ENCODE results near the gene ZNF543.
"Not testable (repeated sequence)": the region's sequence is repeated elsewhere in the genome, so short reads cannot be mapped to it uniquely, and the experiment has no call there.

Gene ZNF543

GRCh38 chr19:57321751-57322150 is 1.5 kb downstream of the ZNF543 start:
- no peak for DNase-seq

DNA sequence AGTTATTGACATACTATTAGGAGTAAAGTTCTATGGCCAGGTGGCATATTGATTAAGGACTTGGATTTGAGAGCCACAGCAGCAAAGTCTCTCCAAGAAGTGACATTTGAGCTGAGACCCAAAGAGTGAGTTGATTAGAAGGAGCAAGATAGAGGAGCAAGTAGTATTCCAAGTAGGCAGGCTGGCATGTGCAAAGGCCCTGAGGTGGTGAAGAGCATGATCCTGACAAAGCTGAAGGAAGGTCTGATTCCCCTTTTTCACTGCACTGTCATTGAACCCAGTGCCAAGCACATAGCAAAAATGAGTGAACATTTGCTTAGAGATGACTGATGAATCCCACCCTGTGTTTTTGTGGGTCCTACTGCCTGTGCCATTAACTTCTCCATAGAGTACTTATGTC is 4.7 kb downstream of the ZNF543 start:
- DNase-seq = no peak

GRCh38 chr19:57327993-57328392 is 7.7 kb downstream of the ZNF543 start:
- no peak for DNase-seq

GRCh38 chr19:57334191-57334590 is 13.9 kb downstream of the ZNF543 start:
- no peak for DNase-seq

- no peak for DNase-seq
Observed at GRCh38 chr19:57338877-57339276, 18.6 kb downstream of the ZNF543 start.

DNA sequence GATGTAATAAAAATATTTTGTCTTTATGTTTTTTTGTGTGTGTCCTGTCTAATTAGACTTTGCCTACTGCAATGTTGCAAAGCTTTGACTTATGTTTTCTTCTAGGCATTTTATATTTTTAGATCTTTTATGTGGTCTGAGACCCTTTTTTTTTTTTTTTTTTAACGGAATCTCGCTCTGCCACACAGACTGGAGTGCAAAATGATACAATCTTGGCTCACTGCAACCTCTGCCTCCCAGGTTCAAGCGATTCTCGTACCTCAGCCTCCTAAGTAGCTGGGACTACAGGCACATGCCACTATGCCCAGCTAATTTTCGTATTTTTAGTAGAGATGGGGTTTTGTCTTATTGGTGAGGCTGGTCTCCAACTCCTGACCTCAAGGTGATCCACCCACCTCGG is 22.3 kb downstream of the ZNF543 start:
- DNase-seq = no peak

DNA sequence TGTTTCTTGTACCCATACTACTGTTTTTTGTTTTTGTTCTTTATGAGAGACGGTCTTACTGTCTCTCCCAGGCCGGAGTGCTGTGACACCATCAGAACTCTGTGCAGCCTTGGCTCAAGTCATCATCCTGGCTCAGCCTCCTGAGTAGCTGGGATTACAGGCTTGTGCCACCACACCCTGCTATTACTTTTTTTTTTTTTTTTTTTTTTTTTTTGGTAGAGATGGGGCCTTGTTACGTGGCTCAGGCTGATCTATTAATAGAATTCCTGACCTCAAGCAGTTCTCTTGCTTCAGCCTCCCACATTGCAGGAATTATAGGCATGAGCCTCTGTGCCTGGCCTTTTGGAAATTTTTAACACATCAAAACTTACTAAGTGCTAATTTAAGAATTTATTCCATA is 27.9 kb downstream of the ZNF543 start:
- DNase-seq = no peak

DNA sequence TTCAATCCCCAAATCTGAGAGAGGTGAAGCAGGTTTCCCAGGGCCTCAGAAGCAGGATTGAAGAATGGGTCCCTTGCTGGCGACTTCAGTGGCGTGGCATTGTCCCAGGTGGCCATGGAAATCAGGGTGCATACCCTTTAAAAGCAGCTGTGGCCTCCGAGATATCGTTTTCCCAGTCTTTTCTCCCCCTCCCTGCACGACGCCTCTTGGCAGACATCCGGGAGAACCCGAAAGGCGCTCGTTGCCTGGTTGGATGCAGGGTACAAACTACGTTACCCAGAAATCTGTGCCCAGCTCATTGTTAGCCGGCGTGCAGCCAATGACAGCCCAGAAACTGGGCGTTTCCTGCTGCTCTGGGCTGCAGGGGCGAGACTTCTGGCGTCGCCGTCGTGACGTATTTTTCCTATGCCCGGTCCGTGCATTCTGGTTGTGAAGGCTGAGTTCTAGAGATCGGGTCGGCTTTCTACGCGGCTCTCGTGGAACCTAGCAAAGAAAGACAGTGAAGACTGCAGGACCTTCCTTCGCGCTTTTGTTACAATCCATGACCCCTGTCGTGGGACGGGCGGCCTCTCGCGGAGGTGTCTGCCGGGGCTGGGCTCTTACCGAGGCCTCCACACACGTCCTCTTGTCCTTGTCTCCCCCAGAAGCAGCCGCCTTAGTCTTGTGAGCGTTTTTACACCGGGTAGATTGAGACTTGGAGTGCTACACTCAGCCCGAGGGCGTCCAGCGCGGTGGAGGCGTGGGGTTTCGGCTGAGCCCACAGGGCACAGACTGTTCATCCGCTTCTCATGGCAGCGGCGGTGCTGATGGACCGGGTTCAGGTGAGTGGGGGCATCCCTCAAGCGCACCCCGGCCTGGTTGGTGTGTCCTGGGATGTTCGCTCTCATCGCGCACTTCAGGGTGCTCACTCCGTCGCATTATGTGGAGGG is 30.9 kb downstream of the ZNF543 start, which contains the start of gene ZNF304:
ZNF304 (plus strand) TSS at position 395 of the 929 bp plus-strand sequence; CDS start at position 789, 394 bp downstream.
- peak; percentile 85 for DNase-seq

- no peak for DNase-seq
Observed at GRCh38 chr19:57351867-57352266, 31.6 kb downstream of the ZNF543 start.

DNA sequence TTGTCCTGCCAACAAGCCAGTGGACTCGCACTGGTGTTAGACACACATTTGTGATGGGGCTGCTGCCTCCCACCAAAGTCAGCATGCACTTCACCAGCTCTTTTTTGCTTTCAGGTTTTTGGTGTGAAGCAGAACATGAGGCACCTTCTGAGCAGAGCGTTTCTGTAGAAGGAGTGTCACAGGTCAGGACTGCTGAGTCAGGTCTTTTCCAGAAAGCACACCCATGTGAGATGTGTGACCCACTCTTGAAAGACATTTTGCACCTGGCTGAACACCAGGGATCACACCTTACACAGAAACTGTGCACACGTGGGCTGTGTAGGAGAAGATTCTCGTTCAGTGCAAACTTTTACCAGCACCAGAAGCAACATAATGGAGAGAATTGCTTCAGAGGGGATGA is 35.6 kb downstream of the ZNF543 start:
- DNase-seq = no peak

GRCh38 chr19:57357406-57357805 is 37.1 kb downstream of the ZNF543 start:
- DNase-seq = no peak

- no peak for DNase-seq
Observed at GRCh38 chr19:57359300-57359699, 39.0 kb downstream of the ZNF543 start.

DNA sequence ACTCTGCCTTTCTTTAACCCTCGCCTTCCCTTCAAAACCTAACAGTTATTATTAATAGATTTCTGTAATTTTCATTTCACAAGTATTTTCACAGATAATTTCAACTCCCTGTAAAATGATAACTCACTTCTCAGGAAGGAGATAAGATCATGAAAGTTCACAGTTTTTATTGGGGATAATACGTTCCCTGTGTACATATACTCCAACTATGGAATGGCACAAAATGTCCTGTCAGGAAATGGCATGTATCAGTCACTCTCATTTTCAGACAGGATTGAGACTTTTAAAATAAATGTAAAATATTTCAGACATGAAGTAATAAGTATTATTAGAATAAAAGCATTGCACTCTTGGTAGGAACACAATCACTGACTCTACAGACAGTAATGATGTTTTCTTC is 42.1 kb downstream of the ZNF543 start:
- no peak for DNase-seq

DNA sequence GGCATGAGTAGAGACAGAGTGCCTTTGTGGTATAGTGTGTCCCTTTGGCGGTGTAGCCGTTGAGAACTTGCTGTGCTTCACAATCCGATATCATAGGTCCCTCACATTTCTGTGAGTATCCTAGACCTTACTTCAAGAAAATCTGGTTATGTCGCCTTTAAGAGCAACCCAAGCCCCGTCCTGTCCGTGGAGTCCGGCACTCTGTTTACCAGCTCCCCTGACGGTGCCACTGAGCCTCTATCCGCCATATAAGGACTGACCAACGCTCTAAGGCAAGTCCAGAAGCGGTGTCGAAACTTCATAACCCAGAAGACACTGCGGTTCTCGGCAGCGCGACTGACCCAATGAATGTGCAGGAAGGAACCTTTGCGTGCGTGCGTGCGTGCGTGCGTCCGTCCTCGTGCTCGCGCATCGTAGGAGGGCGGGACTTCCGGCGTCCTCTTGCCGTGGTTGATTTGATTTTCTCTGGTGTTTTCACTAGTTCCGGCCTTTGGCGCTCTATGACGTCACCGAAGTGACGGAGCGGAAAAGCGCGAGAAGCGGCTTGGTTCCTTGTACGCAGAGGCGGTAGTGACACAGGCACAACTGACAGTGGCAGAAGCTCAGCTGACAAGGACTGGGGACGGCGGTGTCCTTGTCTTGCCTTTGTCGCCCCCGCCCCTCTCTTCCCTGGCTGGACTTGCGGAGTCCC is 42.9 kb downstream of the ZNF543 start, which contains the start of the genes TRAPPC2B and ZNF547:
TRAPPC2B (plus strand) TSS at position 555 of the 691 bp plus-strand sequence. CDS start 1,283 bp downstream, outside the sequence.
ZNF547 (plus strand) TSS at position 555 of the 691 bp plus-strand sequence. CDS start 5,005 bp downstream, outside the sequence.
- DNase-seq = peak; percentile 99

- no peak for DNase-seq
Observed at GRCh38 chr19:57363688-57364181, 43.5 kb downstream of the ZNF543 start.

DNA sequence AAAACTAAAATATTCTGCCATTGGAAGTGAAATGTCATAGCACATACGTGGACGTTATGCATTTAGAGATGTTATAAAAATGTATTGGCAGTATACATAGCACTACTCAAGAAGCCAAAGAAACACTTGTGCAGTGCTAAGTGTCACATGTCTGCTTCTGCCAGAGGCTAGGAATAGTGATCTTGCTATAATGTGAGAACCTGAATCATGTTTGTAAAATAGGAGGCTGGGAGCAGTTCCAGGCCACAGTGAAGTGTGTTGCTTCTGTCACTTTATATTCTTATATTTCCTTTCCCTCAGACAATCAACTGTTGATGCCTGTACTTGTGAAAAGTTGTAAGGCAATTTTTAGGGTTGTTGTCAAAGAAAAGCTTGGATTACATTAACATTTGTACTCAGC is 46.5 kb downstream of the ZNF543 start:
- DNase-seq = no peak

- DNase-seq = no peak
Observed at GRCh38 chr19:57374179-57374578, 53.9 kb downstream of the ZNF543 start.

GRCh38 chr19:57374647-57375046 is 54.4 kb downstream of the ZNF543 start:
- not testable (repeated sequence) for DNase-seq

DNA sequence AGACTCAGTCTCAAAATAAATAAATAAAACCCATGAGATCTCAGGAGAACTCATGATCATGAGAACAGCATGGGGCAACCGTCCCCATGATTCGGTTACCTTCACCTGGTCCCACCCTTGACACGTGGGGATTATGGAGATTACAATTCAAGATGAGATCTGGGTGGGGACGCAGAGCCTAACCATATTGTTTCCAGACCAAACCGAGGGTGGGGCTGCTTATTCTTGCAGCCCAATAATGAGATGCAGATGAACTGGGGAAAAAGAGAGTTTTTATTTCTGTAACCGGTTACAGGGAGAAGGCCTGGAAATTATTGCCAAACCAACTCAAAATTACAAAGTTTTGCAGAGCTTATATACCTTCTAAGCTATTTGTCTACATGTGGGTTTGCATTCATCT is 55.9 kb downstream of the ZNF543 start:
- DNase-seq = no peak

DNA sequence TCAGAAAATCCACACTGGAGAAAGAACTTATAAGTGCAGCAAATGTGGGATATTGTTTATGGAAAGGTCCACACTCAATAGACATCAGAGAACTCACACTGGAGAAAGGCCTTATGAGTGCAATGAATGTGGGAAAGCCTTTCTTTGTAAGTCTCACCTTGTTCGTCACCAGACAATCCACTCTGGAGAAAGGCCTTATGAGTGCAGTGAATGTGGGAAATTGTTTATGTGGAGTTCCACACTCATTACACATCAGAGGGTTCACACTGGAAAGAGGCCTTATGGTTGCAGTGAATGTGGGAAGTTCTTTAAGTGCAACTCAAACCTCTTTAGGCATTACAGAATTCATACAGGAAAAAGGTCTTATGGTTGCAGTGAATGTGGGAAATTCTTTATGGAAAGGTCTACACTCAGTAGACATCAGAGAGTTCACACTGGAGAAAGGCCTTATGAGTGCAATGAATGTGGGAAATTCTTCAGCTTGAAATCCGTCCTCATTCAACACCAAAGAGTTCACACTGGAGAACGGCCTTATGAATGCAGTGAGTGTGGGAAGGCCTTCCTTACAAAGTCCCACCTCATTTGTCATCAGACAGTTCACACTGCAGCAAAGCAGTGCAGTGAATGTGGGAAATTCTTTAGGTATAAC is 57.4 kb downstream of the ZNF543 start:
- DNase-seq = no peak

All from CD4-positive, alpha-beta T cell treated with Interferon gamma for 1 hour (primary cell).